GM23338 (cell line): ENCODE measurements around the gene IMPA2. TPM values are rescaled to one million over a fixed set of nuclear protein-coding genes. Genes with fewer than 3 reads are reported as not detected.

Source experiments
- ATAC-seq: fragments of 200-7000 bp; cut with Tn5 transposase; 3 replicates; pipeline ENCODE4 v1.9.1; 2020
- DNase-seq: peaks from one replicate; pipeline ENCODE4 v3.0.0-alpha.2; 2015; ENCODE audit warnings: low spot score
- H2AFZ ChIP-seq: fragments of 200-600 bp; sonication (generic); 2 replicates; pipeline ENCODE4 v1.8.0; 2016; ENCODE audit warnings: antibody characterized with exemption, mild to moderate bottlenecking, moderate library complexity
- H3F3A ChIP-seq: fragments of 200-600 bp; sonication (generic); replicated peaks from 2 replicates; pipeline ENCODE4 v1.8.0; 2017; ENCODE audit warnings: antibody characterized with exemption, mixed run types, low read depth
- H3K27ac ChIP-seq: fragments of 200-600 bp; sonication (generic); 2 replicates; pipeline ENCODE4 v1.6.1; 2016; ENCODE audit warnings: low read depth
- H3K27me3 ChIP-seq: fragments of 200-600 bp; sonication (generic); 2 replicates; pipeline ENCODE4 v1.8.0; 2016; ENCODE audit warnings: mild to moderate bottlenecking, mixed run types, moderate library complexity; ENCODE audit not compliant: insufficient read depth
- H3K36me3 ChIP-seq: fragments of 200-600 bp; sonication (generic); 2 replicates; pipeline ENCODE4 v1.8.0; 2016; ENCODE audit warnings: mild to moderate bottlenecking; ENCODE audit not compliant: insufficient read depth
- H3K4me1 ChIP-seq: fragments of 200-600 bp; sonication (generic); 2 replicates; pipeline ENCODE4 v1.8.0; 2016; ENCODE audit warnings: mild to moderate bottlenecking, moderate library complexity; ENCODE audit not compliant: insufficient read depth
- H3K4me2 ChIP-seq: fragments of 200-600 bp; sonication (generic); 2 replicates; pipeline ENCODE4 v1.7.1; 2017; ENCODE audit warnings: mixed run types
- H3K4me3 ChIP-seq: fragments of 200-600 bp; sonication (generic); 2 replicates; pipeline ENCODE4 v1.6.1; 2016; ENCODE audit warnings: mixed run types
- H3K79me2 ChIP-seq: fragments of 200-600 bp; sonication (generic); replicated peaks from 2 replicates; pipeline ENCODE4 v1.8.0; 2017; ENCODE audit warnings: mild to moderate bottlenecking; ENCODE audit not compliant: insufficient read depth
- H3K9me2 ChIP-seq: fragments of 200-600 bp; sonication (generic); 2 replicates; pipeline ENCODE4 v1.8.0; 2017; ENCODE audit not compliant: insufficient read depth
- H4K20me1 ChIP-seq: fragments of 200-600 bp; sonication (generic); replicated peaks from 2 replicates; pipeline ENCODE4 v1.8.0; 2017; ENCODE audit warnings: mild to moderate bottlenecking; ENCODE audit not compliant: insufficient read depth
- H3K27ac Mint-ChIP-seq: 2 replicates; pipeline ENCODE4 v1.8.0; 2020; ENCODE audit warnings: inconsistent platforms, mild to moderate bottlenecking, moderate library complexity, mixed read lengths
- H3K27me3 Mint-ChIP-seq: 3 replicates; pipeline ENCODE4 v1.8.0; 2022; ENCODE audit warnings: low read depth, mild to moderate bottlenecking, moderate library complexity, mixed read lengths, inconsistent platforms; ENCODE audit not compliant: insufficient read depth, poor library complexity
- H3K36me3 Mint-ChIP-seq: 3 replicates; pipeline ENCODE4 v1.8.0; 2021; ENCODE audit warnings: low read depth, mild to moderate bottlenecking, inconsistent platforms, moderate library complexity, mixed read lengths
- H3K4me1 Mint-ChIP-seq: 3 replicates; pipeline ENCODE4 v1.8.0; 2020; ENCODE audit warnings: mild to moderate bottlenecking, inconsistent platforms, mixed read lengths
- H3K4me3 Mint-ChIP-seq: 3 replicates; pipeline ENCODE4 v1.8.0; 2021; ENCODE audit warnings: moderate library complexity, mild to moderate bottlenecking, inconsistent platforms, mixed read lengths
- H3K9me3 Mint-ChIP-seq: 3 replicates; pipeline ENCODE4 v1.8.0; 2020; ENCODE audit warnings: moderate library complexity, mild to moderate bottlenecking, inconsistent platforms, mixed read lengths
- CREB1 ChIP-seq: fragments of 250-450 bp; sonication (Bioruptor Pico); IDR thresholded peaks from 2 replicates; pipeline ENCODE4 v1.5.0; 2020; ENCODE audit warnings: low read depth, mild to moderate bottlenecking, moderate library complexity
- ETS1 ChIP-seq: IDR thresholded peaks from 2 replicates; pipeline ENCODE4 v1.6.1; 2016; ENCODE audit warnings: antibody characterized with exemption
- EZH2 ChIP-seq: fragments of 200-600 bp; sonication (generic); IDR thresholded peaks from one replicate; pipeline ENCODE4 v1.8.0; 2017; ENCODE audit warnings: antibody characterized with exemption, mild to moderate bottlenecking, low read depth; ENCODE audit not compliant: unreplicated experiment
- JUNB ChIP-seq: IDR thresholded peaks from one replicate; pipeline ENCODE4 v1.6.1; 2016; ENCODE audit warnings: antibody characterized with exemption; ENCODE audit not compliant: unreplicated experiment
- POLR2AphosphoS5 ChIP-seq: IDR thresholded peaks from 2 replicates; pipeline ENCODE4 v1.6.1; 2016; ENCODE audit warnings: antibody characterized with exemption, low read depth
- STAT1 ChIP-seq: IDR thresholded peaks from one replicate; pipeline ENCODE4 v1.6.1; 2016; ENCODE audit warnings: antibody characterized with exemption; ENCODE audit not compliant: unreplicated experiment
- ZNF114 ChIP-seq: fragments of 250-450 bp; sonication (Bioruptor Pico); IDR thresholded peaks from 2 replicates; pipeline ENCODE4 v1.5.0; 2020; ENCODE audit warnings: mild to moderate bottlenecking, moderate library complexity
- ZNF462 ChIP-seq: fragments of 250-450 bp; sonication (Bioruptor Pico); IDR thresholded peaks from 2 replicates; pipeline ENCODE4 v1.5.0; 2020; ENCODE audit warnings: mild to moderate bottlenecking, moderate library complexity
- polyA plus RNA-seq: library from polyadenylated mRNA; unstranded; fragments of >200 nt; fragmentation: Nextera tagmentation; extraction: Ambion mirVana; gene quantifications from 2 replicates; pipeline ENCODE4 v1.2.1, GENCODE V29; 2016
- total RNA-seq: library from RNA; depleted of rRNA; stranded (reverse); fragments of >200 nt; shearing (Covaris generic); gene quantifications from 2 replicates; pipeline ENCODE4 v1.2.3, GENCODE V29; 2014
- TF ChIP-seq, protein P1 (sequence below): IDR thresholded peaks from one replicate; pipeline ENCODE4 v1.6.1; 2018; ENCODE audit warnings: antibody characterized with exemption; ENCODE audit not compliant: unreplicated experiment

Gene IMPA2
- total and polyA plus RNA-seq, 2 experiments from 2014 or later, result 50.4 to 122 TPM

DNA sequence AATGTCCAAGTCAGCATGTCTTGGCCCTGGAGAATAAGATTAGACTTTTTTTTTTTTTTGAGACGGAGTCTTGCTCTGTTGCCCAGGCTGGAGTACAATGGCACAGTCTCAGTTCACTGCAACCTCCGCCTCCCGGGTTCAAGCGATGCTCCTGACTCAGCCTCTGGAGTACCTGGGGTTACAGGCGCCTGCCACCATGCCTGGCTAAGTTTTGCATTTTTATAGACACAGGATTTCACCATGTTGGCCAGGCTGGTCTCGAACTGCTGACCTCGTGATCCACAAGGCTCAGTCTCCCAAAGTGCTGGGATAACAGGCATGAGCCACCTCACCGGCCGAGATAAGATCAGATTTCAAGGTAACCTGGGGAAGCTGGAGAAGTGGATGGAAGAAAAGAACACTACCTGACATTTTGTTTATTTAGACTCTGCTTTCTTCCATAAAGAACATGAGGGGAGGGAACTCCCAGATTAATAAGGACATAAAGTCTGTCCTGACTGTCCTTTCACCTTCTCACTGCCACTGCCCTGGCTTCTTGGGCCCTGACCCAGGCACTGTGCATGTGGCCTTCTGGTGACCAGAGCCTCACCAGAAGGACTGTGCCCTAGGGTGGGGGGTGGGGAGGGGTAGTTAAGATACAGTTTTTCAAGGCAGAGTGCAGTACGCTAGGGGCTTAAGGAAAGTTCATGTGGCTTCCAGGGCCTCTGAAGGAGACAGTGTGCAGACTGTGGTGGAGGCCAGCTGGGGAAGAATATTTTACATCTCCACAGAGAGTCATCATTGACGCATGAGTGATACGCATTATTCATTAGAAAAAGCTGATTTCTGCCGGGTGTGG is 4.8 kb upstream of the IMPA2 start (continued):
- TF ChIP-seq, protein P1, sequence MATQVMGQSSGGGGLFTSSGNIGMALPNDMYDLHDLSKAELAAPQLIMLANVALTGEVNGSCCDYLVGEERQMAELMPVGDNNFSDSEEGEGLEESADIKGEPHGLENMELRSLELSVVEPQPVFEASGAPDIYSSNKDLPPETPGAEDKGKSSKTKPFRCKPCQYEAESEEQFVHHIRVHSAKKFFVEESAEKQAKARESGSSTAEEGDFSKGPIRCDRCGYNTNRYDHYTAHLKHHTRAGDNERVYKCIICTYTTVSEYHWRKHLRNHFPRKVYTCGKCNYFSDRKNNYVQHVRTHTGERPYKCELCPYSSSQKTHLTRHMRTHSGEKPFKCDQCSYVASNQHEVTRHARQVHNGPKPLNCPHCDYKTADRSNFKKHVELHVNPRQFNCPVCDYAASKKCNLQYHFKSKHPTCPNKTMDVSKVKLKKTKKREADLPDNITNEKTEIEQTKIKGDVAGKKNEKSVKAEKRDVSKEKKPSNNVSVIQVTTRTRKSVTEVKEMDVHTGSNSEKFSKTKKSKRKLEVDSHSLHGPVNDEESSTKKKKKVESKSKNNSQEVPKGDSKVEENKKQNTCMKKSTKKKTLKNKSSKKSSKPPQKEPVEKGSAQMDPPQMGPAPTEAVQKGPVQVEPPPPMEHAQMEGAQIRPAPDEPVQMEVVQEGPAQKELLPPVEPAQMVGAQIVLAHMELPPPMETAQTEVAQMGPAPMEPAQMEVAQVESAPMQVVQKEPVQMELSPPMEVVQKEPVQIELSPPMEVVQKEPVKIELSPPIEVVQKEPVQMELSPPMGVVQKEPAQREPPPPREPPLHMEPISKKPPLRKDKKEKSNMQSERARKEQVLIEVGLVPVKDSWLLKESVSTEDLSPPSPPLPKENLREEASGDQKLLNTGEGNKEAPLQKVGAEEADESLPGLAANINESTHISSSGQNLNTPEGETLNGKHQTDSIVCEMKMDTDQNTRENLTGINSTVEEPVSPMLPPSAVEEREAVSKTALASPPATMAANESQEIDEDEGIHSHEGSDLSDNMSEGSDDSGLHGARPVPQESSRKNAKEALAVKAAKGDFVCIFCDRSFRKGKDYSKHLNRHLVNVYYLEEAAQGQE, result no peak

GRCh38 chr18:11977153-11977466 is 4.2 kb upstream of the IMPA2 start:
- peaks cover 18% of the 10 kb centered on the region for H3K4me1 Mint-ChIP-seq
- H3K27ac Mint-ChIP-seq, result no peak overlapping the region
- Histone ChIP-seq H3K27me3 (no peaks in the 10 kb centered on the region), H3K79me2 (peaks cover 1% of the 10 kb centered on the region; the same call in 1 of the 2 replicates), H3K4me2 (no peak overlapping the region), H3K36me3 (no peaks in the 10 kb centered on the region), H3K4me3 (no peak overlapping the region), H3K9me2 (no peaks in the 10 kb centered on the region), H3K4me1 (peaks cover 6% of the 10 kb centered on the region; the same call in 1 of the 2 replicates), H2AFZ (no peak overlapping the region), H3K27ac (no peak overlapping the region), H4K20me1 (no peaks in the 10 kb centered on the region), H3F3A (peaks cover 7% of the 10 kb centered on the region; the same call in 1 of the 2 replicates)
- no peak overlapping the region for H3K4me3 Mint-ChIP-seq
- ATAC-seq (no peak), DNase-seq (no peak)
- H3K36me3 Mint-ChIP-seq, result no peaks in the 10 kb centered on the region; the same call in 2 of the 3 replicates
- H3K9me3 Mint-ChIP-seq, result no peaks in the 10 kb centered on the region
- H3K27me3 Mint-ChIP-seq, result peaks cover 14% of the 10 kb centered on the region
- TF ChIP-seq EZH2 (no peak), ETS1 (no peak), POLR2AphosphoS5 (no peak), STAT1 (no peak), JUNB (no peak), CREB1 (no peak), ZNF462 (no peak), ZNF114 (CRISPR knock-in tag) (no peak)
- TF ChIP-seq, protein P1, result no peak
